Muscle layer of colon (tissue), 2 donors: ENCODE measurements around the gene INSYN2A.

Experiments
- H3K27ac ChIP-seq: one replicate; pipeline ENCODE4 v1.7.0; 2013; ENCODE audit warnings: low read depth, mild to moderate bottlenecking, low read length, moderate library complexity
- H3K27me3 ChIP-seq, 2 donors: one replicate each; pipeline ENCODE4 v1.7.0; 2013; ENCODE audit warnings: low read length in 2 of 2, mild to moderate bottlenecking in 2 of 2; ENCODE audit not compliant: insufficient read depth in 2 of 2, control insufficient read depth in 1 of 2
- H3K36me3 ChIP-seq: one replicate; pipeline ENCODE4 v1.7.0; 2013; ENCODE audit warnings: mild to moderate bottlenecking, low read length; ENCODE audit not compliant: insufficient read depth
- H3K4me1 ChIP-seq: one replicate; pipeline ENCODE4 v1.7.0; 2013; ENCODE audit warnings: mild to moderate bottlenecking, low read length; ENCODE audit not compliant: insufficient read depth
- H3K4me3 ChIP-seq, 2 donors: one replicate each; pipeline ENCODE4 v1.7.0; 2013; ENCODE audit warnings: low read length in 2 of 2, low read depth in 1 of 2, mild to moderate bottlenecking in 1 of 2, moderate library complexity in 1 of 2
- H3K9ac ChIP-seq: one replicate; pipeline ENCODE4 v1.7.0; 2013; ENCODE audit warnings: low read length
- H3K9me3 ChIP-seq: one replicate; pipeline ENCODE4 v1.7.0; 2013; ENCODE audit warnings: mild to moderate bottlenecking, low read length
- donor health status: abdominal sarcoma.
- donor health status: Adenocarcinoma of cecum.

The INSYN2A gene

GRCh38 chr10:127194599-127194998, 1.8 kb downstream of the INSYN2A start:
- Histone ChIP-seq H3K4me1 (peaks cover 8% of the 10 kb centered on the region), H3K36me3 (no peaks in the 10 kb centered on the region), H3K4me3 (no peak overlapping the region), H3K27ac (no peak overlapping the region), H3K27me3 (peaks cover 0 to 21% of the 10 kb centered on the region in 2 donors), H3K9ac (no peak overlapping the region), H3K9me3 (no peaks in the 10 kb centered on the region)

- Histone ChIP-seq H3K9ac (no peak overlapping the region), H3K36me3 (no peaks in the 10 kb centered on the region), H3K9me3 (no peaks in the 10 kb centered on the region), H3K27ac (no peak overlapping the region), H3K4me1 (peaks cover 8% of the 10 kb centered on the region), H3K4me3 (no peak overlapping the region), H3K27me3 (peaks cover 0 to 21% of the 10 kb centered on the region in 2 donors)
These were observed 2.3 kb downstream of the INSYN2A start for GRCh38 chr10:127194111-127194510.

- no peak overlapping the region for H3K4me3 ChIP-seq
- peaks cover 8% of the 10 kb centered on the region for H3K4me1 ChIP-seq
- H3K9me3 ChIP-seq, result no peaks in the 10 kb centered on the region
- no peaks in the 10 kb centered on the region for H3K36me3 ChIP-seq
- H3K27me3 ChIP-seq, result peaks cover 0 to 21% of the 10 kb centered on the region in 2 donors
- no peak overlapping the region for H3K27ac ChIP-seq
- no peak overlapping the region for H3K9ac ChIP-seq
These were observed 3.3 kb downstream of the INSYN2A start for GRCh38 chr10:127193125-127193524.

- H3K27me3 ChIP-seq, result peaks cover 0 to 17% of the 10 kb centered on the region in 2 donors
- no peaks in the 10 kb centered on the region for H3K36me3 ChIP-seq
- no peaks in the 10 kb centered on the region for H3K9me3 ChIP-seq
- H3K4me1 ChIP-seq, result peaks cover 8% of the 10 kb centered on the region
- no peak overlapping the region for H3K27ac ChIP-seq
- H3K4me3 ChIP-seq, result no peak overlapping the region
- H3K9ac ChIP-seq, result no peak overlapping the region
These were observed 6.0 kb downstream of the INSYN2A start for GRCh38 chr10:127190427-127190826.

- H3K27ac ChIP-seq, result no peak overlapping the region
- H3K4me1 ChIP-seq, result no peaks in the 10 kb centered on the region
- no peaks in the 10 kb centered on the region for H3K36me3 ChIP-seq
- H3K27me3 ChIP-seq, result peaks cover 0 to 8% of the 10 kb centered on the region in 2 donors
- no peak overlapping the region for H3K4me3 ChIP-seq
- H3K9ac ChIP-seq, result no peak overlapping the region
- H3K9me3 ChIP-seq, result no peaks in the 10 kb centered on the region
These were observed 7.2 kb downstream of the INSYN2A start for GRCh38 chr10:127189226-127189625.

GRCh38 chr10:127186813-127187212, 9.6 kb downstream of the INSYN2A start:
- H3K27me3 ChIP-seq, result no peaks in the 10 kb centered on the region
- H3K4me3 ChIP-seq, result no peak overlapping the region
- no peak overlapping the region for H3K27ac ChIP-seq
- H3K4me1 ChIP-seq, result no peaks in the 10 kb centered on the region
- no peaks in the 10 kb centered on the region for H3K36me3 ChIP-seq
- H3K9ac ChIP-seq, result no peak overlapping the region
- no peaks in the 10 kb centered on the region for H3K9me3 ChIP-seq

- Histone ChIP-seq H3K27ac (no peak overlapping the region), H3K27me3 (no peaks in the 10 kb centered on the region), H3K4me3 (no peak overlapping the region), H3K9me3 (no peaks in the 10 kb centered on the region), H3K9ac (no peak overlapping the region), H3K4me1 (no peaks in the 10 kb centered on the region), H3K36me3 (no peaks in the 10 kb centered on the region)
These were observed 11.8 kb downstream of the INSYN2A start for GRCh38 chr10:127184582-127184981.

- no peaks in the 10 kb centered on the region for H3K9me3 ChIP-seq
- no peaks in the 10 kb centered on the region for H3K4me1 ChIP-seq
- H3K4me3 ChIP-seq, result no peak overlapping the region
- no peak overlapping the region for H3K9ac ChIP-seq
- H3K27ac ChIP-seq, result no peak overlapping the region
- no peaks in the 10 kb centered on the region for H3K27me3 ChIP-seq
- H3K36me3 ChIP-seq, result peaks cover 6% of the 10 kb centered on the region
These were observed 14.2 kb downstream of the INSYN2A start for GRCh38 chr10:127182161-127182560.

- Histone ChIP-seq H3K9ac (no peak overlapping the region), H3K4me1 (no peaks in the 10 kb centered on the region), H3K4me3 (no peak overlapping the region), H3K27me3 (no peaks in the 10 kb centered on the region), H3K27ac (no peak overlapping the region), H3K9me3 (no peaks in the 10 kb centered on the region), H3K36me3 (peaks cover 6% of the 10 kb centered on the region)
These were observed 16.7 kb downstream of the INSYN2A start for GRCh38 chr10:127179612-127180250.

GRCh38 chr10:127176649-127177048, 19.7 kb downstream of the INSYN2A start:
- Histone ChIP-seq H3K9ac (no peak overlapping the region), H3K36me3 (peaks cover 6% of the 10 kb centered on the region), H3K9me3 (no peaks in the 10 kb centered on the region), H3K4me3 (no peak overlapping the region), H3K4me1 (no peaks in the 10 kb centered on the region), H3K27me3 (no peaks in the 10 kb centered on the region), H3K27ac (no peak overlapping the region)

- Histone ChIP-seq H3K4me1 (no peaks in the 10 kb centered on the region), H3K4me3 (no peak overlapping the region), H3K9ac (no peak overlapping the region), H3K27me3 (no peaks in the 10 kb centered on the region), H3K27ac (no peak overlapping the region), H3K36me3 (peaks cover 6% of the 10 kb centered on the region), H3K9me3 (no peaks in the 10 kb centered on the region)
These were observed 20.9 kb downstream of the INSYN2A start for GRCh38 chr10:127175357-127176110.

- Histone ChIP-seq H3K27me3 (no peaks in the 10 kb centered on the region), H3K36me3 (peaks cover 6% of the 10 kb centered on the region), H3K4me3 (no peak overlapping the region), H3K27ac (no peak overlapping the region), H3K9me3 (no peaks in the 10 kb centered on the region), H3K9ac (no peak overlapping the region), H3K4me1 (no peaks in the 10 kb centered on the region)
These were observed 21.5 kb downstream of the INSYN2A start for GRCh38 chr10:127174866-127175265.
